Liver (tissue), 3 donors: ENCODE results near the gene MPV17.

Experiments used
- FOXA2 ChIP-seq: IDR thresholded peaks from 2 replicates; pipeline ENCODE4 v1.6.1; 2016; ENCODE audit warnings: antibody characterized with exemption
- GABPA ChIP-seq, 2 donors: IDR thresholded peaks in 1 of 2; conservative IDR thresholded peaks in 1 of 2; 2 replicates each; pipeline ENCODE4 v1.6.1; 2016; ENCODE audit warnings: antibody characterized with exemption in 2 of 2, mild to moderate bottlenecking in 1 of 2, moderate library complexity in 1 of 2
- JUND ChIP-seq, 2 donors: IDR thresholded peaks; 2 replicates each; pipeline ENCODE4 v1.6.1; 2016; ENCODE audit warnings: antibody characterized with exemption in 2 of 2
- TAF1 ChIP-seq: conservative IDR thresholded peaks from 2 replicates; pipeline ENCODE4 v1.6.1; 2016; ENCODE audit warnings: antibody characterized with exemption, mild to moderate bottlenecking
- TF ChIP-seq, protein P1 (sequence below): IDR thresholded peaks from 2 replicates; pipeline ENCODE4 v1.6.1; 2016; ENCODE audit warnings: antibody characterized with exemption
- TF ChIP-seq, protein P2 (sequence below): fragments of 150-350 bp; IDR thresholded peaks from 2 replicates; pipeline ENCODE4 v1.5.1; 2017; ENCODE audit warnings: improper control_type of control experiment, low read depth, low read length; ENCODE audit not compliant: missing input control
- TF ChIP-seq, protein P3 (sequence below): IDR thresholded peaks from 2 replicates; pipeline ENCODE4 v1.6.1; 2016; ENCODE audit warnings: antibody characterized with exemption, mild to moderate bottlenecking
- TF ChIP-seq, protein P4 (sequence below): IDR thresholded peaks from 2 replicates; pipeline ENCODE4 v1.6.1; 2016; ENCODE audit warnings: antibody characterized with exemption
- TF ChIP-seq, protein P5 (sequence below): IDR thresholded peaks from 2 replicates; pipeline ENCODE4 v1.6.1; 2016; ENCODE audit warnings: antibody characterized with exemption
- donor health status: healthy.
- donor health status: healthy.

DNA sequence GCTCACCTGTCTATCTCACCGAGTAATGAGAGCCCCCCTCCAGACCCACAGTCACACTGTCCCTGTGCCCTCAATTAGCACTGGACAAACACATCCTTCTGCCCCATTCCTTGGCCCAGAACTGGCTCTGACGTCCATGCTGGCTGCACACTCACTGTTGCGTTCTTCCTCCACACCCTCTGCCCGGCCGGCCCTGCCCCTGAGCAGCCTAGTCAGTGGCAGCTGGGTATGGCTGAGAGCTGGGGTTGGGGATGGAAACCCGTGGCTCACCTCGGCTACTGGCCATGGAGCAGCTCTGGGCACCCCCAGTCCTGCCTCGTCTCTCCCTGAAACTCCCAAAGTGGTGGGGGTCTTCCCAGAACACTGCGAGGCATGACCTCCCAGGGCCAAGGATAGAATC, 8.2 kb downstream of the MPV17 start:
- TF ChIP-seq, protein P1, sequence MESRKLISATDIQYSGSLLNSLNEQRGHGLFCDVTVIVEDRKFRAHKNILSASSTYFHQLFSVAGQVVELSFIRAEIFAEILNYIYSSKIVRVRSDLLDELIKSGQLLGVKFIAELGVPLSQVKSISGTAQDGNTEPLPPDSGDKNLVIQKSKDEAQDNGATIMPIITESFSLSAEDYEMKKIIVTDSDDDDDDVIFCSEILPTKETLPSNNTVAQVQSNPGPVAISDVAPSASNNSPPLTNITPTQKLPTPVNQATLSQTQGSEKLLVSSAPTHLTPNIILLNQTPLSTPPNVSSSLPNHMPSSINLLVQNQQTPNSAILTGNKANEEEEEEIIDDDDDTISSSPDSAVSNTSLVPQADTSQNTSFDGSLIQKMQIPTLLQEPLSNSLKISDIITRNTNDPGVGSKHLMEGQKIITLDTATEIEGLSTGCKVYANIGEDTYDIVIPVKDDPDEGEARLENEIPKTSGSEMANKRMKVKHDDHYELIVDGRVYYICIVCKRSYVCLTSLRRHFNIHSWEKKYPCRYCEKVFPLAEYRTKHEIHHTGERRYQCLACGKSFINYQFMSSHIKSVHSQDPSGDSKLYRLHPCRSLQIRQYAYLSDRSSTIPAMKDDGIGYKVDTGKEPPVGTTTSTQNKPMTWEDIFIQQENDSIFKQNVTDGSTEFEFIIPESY, result no peak
- TF ChIP-seq, protein P2, sequence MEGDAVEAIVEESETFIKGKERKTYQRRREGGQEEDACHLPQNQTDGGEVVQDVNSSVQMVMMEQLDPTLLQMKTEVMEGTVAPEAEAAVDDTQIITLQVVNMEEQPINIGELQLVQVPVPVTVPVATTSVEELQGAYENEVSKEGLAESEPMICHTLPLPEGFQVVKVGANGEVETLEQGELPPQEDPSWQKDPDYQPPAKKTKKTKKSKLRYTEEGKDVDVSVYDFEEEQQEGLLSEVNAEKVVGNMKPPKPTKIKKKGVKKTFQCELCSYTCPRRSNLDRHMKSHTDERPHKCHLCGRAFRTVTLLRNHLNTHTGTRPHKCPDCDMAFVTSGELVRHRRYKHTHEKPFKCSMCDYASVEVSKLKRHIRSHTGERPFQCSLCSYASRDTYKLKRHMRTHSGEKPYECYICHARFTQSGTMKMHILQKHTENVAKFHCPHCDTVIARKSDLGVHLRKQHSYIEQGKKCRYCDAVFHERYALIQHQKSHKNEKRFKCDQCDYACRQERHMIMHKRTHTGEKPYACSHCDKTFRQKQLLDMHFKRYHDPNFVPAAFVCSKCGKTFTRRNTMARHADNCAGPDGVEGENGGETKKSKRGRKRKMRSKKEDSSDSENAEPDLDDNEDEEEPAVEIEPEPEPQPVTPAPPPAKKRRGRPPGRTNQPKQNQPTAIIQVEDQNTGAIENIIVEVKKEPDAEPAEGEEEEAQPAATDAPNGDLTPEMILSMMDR, result no peak
- TF ChIP-seq, protein P3, sequence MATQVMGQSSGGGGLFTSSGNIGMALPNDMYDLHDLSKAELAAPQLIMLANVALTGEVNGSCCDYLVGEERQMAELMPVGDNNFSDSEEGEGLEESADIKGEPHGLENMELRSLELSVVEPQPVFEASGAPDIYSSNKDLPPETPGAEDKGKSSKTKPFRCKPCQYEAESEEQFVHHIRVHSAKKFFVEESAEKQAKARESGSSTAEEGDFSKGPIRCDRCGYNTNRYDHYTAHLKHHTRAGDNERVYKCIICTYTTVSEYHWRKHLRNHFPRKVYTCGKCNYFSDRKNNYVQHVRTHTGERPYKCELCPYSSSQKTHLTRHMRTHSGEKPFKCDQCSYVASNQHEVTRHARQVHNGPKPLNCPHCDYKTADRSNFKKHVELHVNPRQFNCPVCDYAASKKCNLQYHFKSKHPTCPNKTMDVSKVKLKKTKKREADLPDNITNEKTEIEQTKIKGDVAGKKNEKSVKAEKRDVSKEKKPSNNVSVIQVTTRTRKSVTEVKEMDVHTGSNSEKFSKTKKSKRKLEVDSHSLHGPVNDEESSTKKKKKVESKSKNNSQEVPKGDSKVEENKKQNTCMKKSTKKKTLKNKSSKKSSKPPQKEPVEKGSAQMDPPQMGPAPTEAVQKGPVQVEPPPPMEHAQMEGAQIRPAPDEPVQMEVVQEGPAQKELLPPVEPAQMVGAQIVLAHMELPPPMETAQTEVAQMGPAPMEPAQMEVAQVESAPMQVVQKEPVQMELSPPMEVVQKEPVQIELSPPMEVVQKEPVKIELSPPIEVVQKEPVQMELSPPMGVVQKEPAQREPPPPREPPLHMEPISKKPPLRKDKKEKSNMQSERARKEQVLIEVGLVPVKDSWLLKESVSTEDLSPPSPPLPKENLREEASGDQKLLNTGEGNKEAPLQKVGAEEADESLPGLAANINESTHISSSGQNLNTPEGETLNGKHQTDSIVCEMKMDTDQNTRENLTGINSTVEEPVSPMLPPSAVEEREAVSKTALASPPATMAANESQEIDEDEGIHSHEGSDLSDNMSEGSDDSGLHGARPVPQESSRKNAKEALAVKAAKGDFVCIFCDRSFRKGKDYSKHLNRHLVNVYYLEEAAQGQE, result no peak
- TF ChIP-seq JUND (IDR thresholded peaks at IDR 0.05), result no peak
- TF ChIP-seq TAF1, result no peak
- TF ChIP-seq, protein P4, sequence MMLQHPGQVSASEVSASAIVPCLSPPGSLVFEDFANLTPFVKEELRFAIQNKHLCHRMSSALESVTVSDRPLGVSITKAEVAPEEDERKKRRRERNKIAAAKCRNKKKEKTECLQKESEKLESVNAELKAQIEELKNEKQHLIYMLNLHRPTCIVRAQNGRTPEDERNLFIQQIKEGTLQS, result no peak
- no peak for TF ChIP-seq GABPA (IDR thresholded peaks at IDR 0.05 in 1 of 2, conservative IDR thresholded peaks at IDR 0.05 in 1 of 2)
- no peak for TF ChIP-seq FOXA2
- TF ChIP-seq, protein P5, sequence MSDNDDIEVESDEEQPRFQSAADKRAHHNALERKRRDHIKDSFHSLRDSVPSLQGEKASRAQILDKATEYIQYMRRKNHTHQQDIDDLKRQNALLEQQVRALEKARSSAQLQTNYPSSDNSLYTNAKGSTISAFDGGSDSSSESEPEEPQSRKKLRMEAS, result no peak
